K562 (cell line): ENCODE results near the gene GAB2. TPM values are rescaled to one million over a fixed set of nuclear protein-coding genes. Genes with fewer than 3 reads are reported as not detected.

Experiments used
- CUX1 ChIP-seq: fragments of 200-800 bp; sonication (Bioruptor generic); IDR thresholded peaks from 2 replicates; pipeline ENCODE4 v1.6.1; 2016; ENCODE audit warnings: missing genetic modification characterization, missing compliant biosample characterization
- E2F3 ChIP-seq: fragments of 250-450 bp; sonication (Bioruptor Pico); IDR thresholded peaks from 2 replicates; pipeline ENCODE4 v1.4.0; 2020; ENCODE audit warnings: mild to moderate bottlenecking
- GABPA ChIP-seq: fragments of 200-800 bp; sonication (Bioruptor generic); conservative IDR thresholded peaks from 2 replicates; pipeline ENCODE4 v1.6.1; 2016; ENCODE audit warnings: low read depth, missing genetic modification characterization, missing compliant biosample characterization
- MLLT1 ChIP-seq, 2 experiments: fragments of 450-650 bp; IDR thresholded peaks; 2 replicates each; pipeline ENCODE4 v1.6.1; 2016
- NBN ChIP-seq: fragments of 450-650 bp; IDR thresholded peaks from 2 replicates; pipeline ENCODE4 v1.6.1; 2016; ENCODE audit warnings: low read depth, mild to moderate bottlenecking
- SUPT5H ChIP-seq: fragments of 450-650 bp; IDR thresholded peaks from 2 replicates; pipeline ENCODE4 v1.6.1; 2016
- ZBTB40 ChIP-seq, 2 experiments: fragments of 450-650 bp in 1 of 2; sonication (generic) in 1 of 2; formaldehyde crosslinking in 1 of 2; IDR thresholded peaks; 2 replicates each; pipeline versions ENCODE4 v1.7.1 to v1.9.0; 2016 to 2022; ENCODE audit warnings: inconsistent platforms in 1 of 2, mild to moderate bottlenecking in 1 of 2, missing genetic modification reagents in 1 of 2
- ZNF263 ChIP-seq: sonication (generic); formaldehyde crosslinking; IDR thresholded peaks from 2 replicates; pipeline ENCODE4 v1.8.0; 2022; ENCODE audit warnings: mild to moderate bottlenecking, missing genetic modification reagents, borderline replicate concordance
- ZNF584 ChIP-seq: fragments of 200-800 bp; sonication (Bioruptor generic); IDR thresholded peaks from 2 replicates; pipeline ENCODE4 v1.6.1; 2016; ENCODE audit warnings: low read depth, mild to moderate bottlenecking, missing genetic modification characterization, missing compliant biosample characterization
- polyA plus RNA-seq, 8 experiments: library from polyadenylated mRNA; depleted of rRNA in 4 of 8; stranded (reverse) in 5 of 8; unstranded in 3 of 8; fragments of >200 nt; fragmentation: Nextera tagmentation in 2 of 8; fragmentation: Illumina TruSeq in 1 of 8; extraction: Ambion mirVana in 2 of 8; extraction: Trizol in 1 of 8; gene quantifications; 2 replicates each; pipeline versions ENCODE4 v1.2.1 to v1.2.3, GENCODE V29; 2011 to 2014; ENCODE audit warnings: inconsistent platforms in 1 of 8, missing spikeins in 1 of 8
- total RNA-seq, 7 experiments: library from RNA; depleted of rRNA in 6 of 7; stranded (reverse); fragments of >200 nt in 6 of 7; fragmentation: Illumina TruSeq in 2 of 7; extraction: Trizol in 2 of 7; gene quantifications; 2 replicates each; pipeline versions ENCODE4 v1.2.1 to v1.2.3, GENCODE V29; 2011 to 2021; ENCODE audit warnings: low replicate concordance in 1 of 7

Gene GAB2
- total and polyA plus RNA-seq, 9 of the 15 experiments (the other 6 are each of a cell fraction or from before 2014, with no cell fraction given), result 2.3 to 35.2 (median 16.1) TPM

DNA sequence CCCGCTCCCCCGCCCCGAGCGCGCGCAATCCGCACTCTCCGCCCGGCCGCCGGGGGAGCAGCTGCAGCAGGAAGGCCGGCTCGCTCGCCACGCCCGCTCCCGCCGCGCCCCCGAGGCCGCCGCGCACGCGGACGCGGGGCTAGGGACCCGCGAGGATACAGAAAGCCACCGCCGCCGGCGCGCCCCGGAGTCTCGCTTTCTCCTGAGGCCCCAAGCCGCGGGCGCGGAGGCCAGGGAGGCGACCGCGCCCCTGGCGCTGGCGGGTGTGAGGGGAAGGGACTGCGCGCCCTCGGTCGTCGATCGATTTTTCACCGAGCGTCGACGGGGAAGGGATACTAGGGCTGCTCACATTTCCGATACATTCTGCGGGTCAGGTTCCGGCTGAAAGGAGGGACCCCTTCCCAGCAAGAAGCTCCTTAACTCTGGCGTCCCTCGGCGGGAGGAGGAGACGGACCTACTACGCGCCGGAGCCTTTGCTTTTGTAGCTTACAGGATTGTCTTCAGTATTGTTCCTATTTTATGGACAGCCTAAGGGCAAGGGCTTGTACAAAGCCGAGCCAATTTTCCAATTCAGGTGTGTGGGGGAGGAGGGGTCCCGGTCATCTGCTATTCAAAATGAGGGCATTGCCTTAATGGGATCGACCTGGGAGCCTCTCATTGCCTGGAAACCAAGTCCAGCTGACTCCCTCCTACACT, 416 bp upstream of the GAB2 start (continued):
- TF ChIP-seq CUX1 (CRISPR knock-in tag) (peak; percentile 38; the same call in 1 of the 2 replicates), GABPA (tag) (peak; percentile 47; the same call in 1 of the 2 replicates), NBN (no peak), MLLT1 (IDR thresholded peaks at IDR 0.05) (0 out of 4 replicates have a peak, but pooled peaks of 1 of the 2 experiments have one; percentile 19), ZNF584 (peak; percentile 66; the same call in 1 of the 2 replicates), E2F3 (CRISPR knock-in tag) (0 out of 2 replicates have a peak, but pooled peaks have one; percentile 15), ZNF263 (CRISPR knock-in tag) (peak; percentile 53; the same call in 1 of the 2 replicates), SUPT5H (peak; percentile 63; the same call in 1 of the 2 replicates), ZBTB40 (IDR thresholded peaks at IDR 0.05) (peak; percentile 43; the same call in 1 of the 2 replicates), ZBTB40 (CRISPR knock-in tag; IDR thresholded peaks at IDR 0.05) (no peak)
